Activated naive CD4-positive, alpha-beta T cell treated with anti-CD3 and anti-CD28 coated beads, Interleukin-2, amount 50 U/mL, for 72 hours (primary cell): ENCODE results near the gene CASP8AP2. TPM values are rescaled to one million over a fixed set of nuclear protein-coding genes. Genes with fewer than 3 reads are reported as not detected.
A peak's percentile ranks its signal among the peaks of the same experiment; 100 is the strongest.
"Not testable (repeated sequence)": the region's sequence is repeated elsewhere in the genome, so short reads cannot be mapped to it uniquely, and the experiment has no call there.

Experiments used
- ATAC-seq, 2 donors: fragments of 150-1000 bp; cut with Tn5 transposase; 2 replicates each; pipeline ENCODE4 v1.10.0; 2021; ENCODE audit warnings: mild to moderate bottlenecking in 2 of 2, moderate library complexity in 2 of 2
- DNase-seq, 2 donors: peaks; one replicate each; pipeline ENCODE4 v3.0.0; 2021 to 2022; ENCODE audit warnings: low spot score in 2 of 2
- H3K27ac Mint-ChIP-seq, 2 donors: one replicate each; pipeline ENCODE4 v1.8.0; 2022; ENCODE audit warnings: mild to moderate bottlenecking in 2 of 2, mixed read lengths in 2 of 2
- H3K36me3 Mint-ChIP-seq, 2 donors: one replicate each; pipeline ENCODE4 v1.8.0; 2022; ENCODE audit warnings: mixed read lengths in 2 of 2
- H3K9me3 Mint-ChIP-seq, 2 donors: one replicate each; pipeline ENCODE4 v1.8.0; 2022; ENCODE audit warnings: mixed read lengths in 2 of 2
- total RNA-seq, 2 donors: library from RNA; stranded (reverse); gene quantifications; one replicate each; pipeline ENCODE4 v1.2.3, GENCODE V29; 2022

Gene CASP8AP2
- total RNA-seq = 10 to 100 TPM; 33.7 to 37.5 TPM

DNA sequence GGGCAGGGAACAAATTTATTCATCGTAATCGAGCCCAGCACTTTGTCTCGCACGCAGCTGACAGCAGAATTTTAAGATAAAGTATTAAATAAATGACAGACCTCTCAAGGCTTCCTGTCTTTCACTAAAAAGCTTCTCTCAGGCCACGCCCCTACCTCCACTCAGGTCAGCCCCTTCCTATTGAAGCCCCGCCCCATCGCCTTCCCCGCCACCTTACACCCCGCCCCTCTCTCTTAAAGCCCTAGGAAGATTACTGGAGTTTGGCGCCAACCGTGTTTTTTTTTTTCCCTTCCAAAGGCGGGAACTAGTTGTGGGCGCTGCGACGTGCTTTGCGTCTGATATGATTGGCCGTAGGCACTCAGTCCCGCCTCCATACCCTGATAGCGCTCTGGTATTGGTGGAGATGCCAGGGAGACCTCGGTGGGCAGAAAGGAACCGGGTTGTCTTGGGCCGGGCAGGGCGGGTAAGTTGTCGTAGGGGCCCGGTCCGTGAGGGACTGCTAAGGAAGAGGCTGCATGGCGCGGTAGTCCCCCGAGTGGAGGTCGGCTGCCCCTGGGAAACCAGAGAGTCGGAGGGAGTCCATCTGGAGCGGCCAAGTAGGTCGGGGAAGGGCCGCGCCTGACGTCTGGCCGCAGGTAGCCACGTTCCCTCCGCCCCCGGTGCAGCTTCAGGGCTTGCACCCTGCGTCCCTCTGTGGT lies at the start of gene CASP8AP2:
Gene CASP8AP2 (plus strand): TSS at position 409 of the 698 bp plus-strand sequence.
- Mint-ChIP-seq H3K27ac (peak within 1 kb of the TSS; percentile 88 to 98), H3K9me3 (no peaks in the 10 kb centered on the region), H3K36me3 (peaks cover 34 to 43% of the 10 kb centered on the region in 2 donors)
- DNase-seq (peak; percentile 88 to 95), ATAC-seq (peak; percentile 98)

DNA sequence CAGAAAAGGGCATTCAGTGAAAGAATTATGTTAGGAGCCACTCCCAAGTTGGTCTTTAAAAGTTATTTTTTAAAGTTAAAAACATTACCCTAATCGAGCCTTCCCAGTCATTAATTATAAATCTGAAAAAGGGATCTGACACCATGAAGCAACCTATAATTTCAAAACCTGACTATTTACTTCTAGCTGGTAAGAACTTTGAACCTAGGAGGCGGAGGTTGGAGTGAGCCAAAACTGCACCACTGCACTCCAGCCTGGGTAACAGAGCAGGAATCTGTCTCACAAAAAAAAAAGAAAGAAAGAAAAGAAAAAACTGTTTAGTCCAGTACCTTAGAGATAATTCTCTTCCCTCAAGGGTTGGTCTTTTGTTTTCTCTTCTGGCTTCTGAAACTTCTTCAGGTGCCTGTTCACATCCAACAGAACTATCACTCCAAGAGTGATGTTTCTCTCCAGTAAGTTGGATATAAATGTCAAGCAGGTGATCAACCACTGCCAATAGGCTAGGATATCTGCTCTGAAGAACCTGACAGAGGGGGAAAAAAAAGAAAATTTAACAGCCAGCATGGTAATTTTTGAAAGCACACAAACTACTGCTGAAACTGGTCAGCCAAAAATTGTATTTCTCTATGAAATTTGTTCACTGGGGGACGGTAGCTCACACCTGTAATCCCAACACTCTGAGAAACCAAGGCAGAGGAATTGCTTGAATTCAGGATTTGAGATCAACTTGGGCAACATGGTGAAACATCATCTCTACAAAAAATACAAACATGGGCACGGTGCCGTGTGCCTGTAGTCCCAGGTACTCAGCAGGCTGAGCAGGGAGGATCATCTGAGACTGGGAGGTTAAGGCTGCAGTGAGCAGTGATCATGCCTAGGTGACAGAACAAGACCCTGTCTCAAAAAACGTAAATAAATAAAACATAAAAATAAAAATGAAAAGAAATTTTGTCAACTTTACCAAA lies 48.3 kb upstream of the CASP8AP2 start:
- Mint-ChIP-seq H3K9me3 (no peaks in the 10 kb centered on the region), H3K27ac (peak overlapping the region in 1 of 2 donors; percentile 65), H3K36me3 (peaks cover 19 to 47% of the 10 kb centered on the region in 2 donors)
- ATAC-seq = no peak
- DNase-seq = no peak

DNA sequence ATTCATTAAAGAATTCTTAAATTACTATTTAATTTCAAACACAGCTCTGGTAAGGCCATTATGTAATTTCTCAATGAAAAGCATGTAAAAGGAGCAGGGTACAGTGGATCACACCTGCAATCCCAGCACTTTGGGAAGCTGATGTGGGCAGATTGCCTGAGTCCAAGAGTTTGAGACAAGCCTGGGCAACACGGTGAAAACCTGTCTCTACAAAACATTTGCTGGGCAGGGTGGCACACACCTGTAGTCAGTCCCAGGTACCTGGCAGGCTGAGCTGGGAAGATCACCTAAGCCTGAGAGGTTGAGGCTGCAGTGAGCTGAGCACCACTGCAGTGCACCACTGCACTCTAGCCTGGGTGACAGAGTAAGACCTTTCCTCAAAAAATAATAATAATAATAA lies 47.5 kb upstream of the CASP8AP2 start:
- H3K9me3 Mint-ChIP-seq = no peaks in the 10 kb centered on the region

DNA sequence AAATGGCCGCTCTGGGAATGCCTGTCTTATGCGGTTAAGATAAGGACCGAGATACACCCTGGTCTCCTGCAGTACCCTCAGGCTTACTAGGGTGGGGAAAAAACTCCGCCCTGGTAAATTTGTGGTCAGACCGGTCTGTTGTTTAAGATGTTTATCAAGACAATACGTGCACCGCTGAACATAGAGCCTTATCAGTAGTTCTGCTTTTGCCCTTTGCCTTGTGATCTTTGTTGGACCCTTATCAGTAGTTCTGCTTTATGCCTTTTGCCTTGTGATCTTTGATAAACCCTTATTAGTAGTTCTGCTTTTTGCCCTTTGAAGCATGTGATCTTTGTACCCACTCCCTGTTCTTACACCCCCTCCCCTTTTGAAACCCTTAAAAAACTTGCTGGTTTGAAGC lies 46.4 kb upstream of the CASP8AP2 start:
- DNase-seq, H3K9me3 Mint-ChIP-seq, ATAC-seq: not testable (repeated sequence)
- peaks cover 26 to 47% of the 10 kb centered on the region in 2 donors for H3K36me3 Mint-ChIP-seq
- peak overlapping the region in 1 of 2 donors; percentile 62 for H3K27ac Mint-ChIP-seq

More for the DNA sequence above, 47.5 kb upstream of the CASP8AP2 start:
- Mint-ChIP-seq H3K27ac (no peak overlapping the region), H3K36me3 (peaks cover 19 to 47% of the 10 kb centered on the region in 2 donors)
- DNase-seq (no peak), ATAC-seq (no peak)

DNA sequence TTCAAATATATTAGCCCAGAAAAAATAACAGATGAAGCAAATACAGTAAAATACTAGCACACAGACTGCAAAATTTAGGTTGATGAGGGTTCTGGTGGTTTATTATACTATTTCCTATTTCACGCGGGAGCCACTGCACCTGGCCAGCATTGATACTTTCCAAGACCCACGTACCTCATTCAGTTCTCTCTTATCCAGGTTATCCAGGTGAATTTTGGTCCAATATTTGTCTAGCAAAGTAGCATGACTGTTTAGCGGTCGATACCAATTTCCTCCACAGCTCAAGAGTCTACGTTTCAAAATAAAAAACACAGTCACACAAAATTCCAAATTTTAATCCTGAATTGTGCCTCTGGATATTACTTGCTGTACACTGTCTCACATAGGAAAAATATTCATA lies 44.8 kb upstream of the CASP8AP2 start:
- Mint-ChIP-seq H3K27ac (no peak overlapping the region), H3K9me3 (no peaks in the 10 kb centered on the region), H3K36me3 (peaks cover 30 to 46% of the 10 kb centered on the region in 2 donors)
- DNase-seq = no peak
- ATAC-seq = no peak

- H3K27ac Mint-ChIP-seq = no peak overlapping the region
- H3K36me3 Mint-ChIP-seq = peaks cover 33 to 35% of the 10 kb centered on the region in 2 donors
- no peaks in the 10 kb centered on the region for H3K9me3 Mint-ChIP-seq
- no peak for ATAC-seq
- no peak for DNase-seq
Observed at GRCh38 chr6:89786970-89787369, 42.7 kb upstream of the CASP8AP2 start.

DNA sequence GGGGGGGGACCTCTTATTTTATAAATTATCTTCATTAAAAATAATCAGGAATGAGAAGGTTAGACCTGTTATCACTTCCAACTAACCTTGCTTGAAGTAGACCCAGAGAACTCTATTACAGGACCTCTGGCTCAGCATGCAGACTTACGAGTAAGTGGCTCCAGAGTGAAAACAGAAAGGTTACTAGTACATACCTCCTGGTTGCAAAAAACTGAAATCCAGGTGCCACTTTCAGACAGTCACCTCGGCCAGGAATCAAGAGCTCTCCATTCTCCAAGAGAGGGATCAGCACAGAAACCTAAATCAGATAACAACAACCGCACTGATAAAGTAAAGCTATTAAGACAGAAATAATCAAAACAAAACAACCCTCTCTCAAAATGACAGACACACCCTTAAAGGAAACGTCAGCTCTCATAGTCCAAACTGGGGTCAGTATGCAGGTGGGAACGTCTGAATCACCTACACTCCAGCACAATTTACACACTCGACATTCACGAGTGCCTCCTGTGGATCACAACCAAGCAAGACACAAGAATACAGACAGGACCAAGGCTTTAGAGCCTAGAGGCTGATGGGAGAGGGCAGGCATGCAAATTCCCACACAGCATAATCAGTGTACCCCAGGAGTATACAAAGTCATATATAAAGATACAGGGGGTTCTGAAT lies 41.9 kb upstream of the CASP8AP2 start:
- Mint-ChIP-seq H3K36me3 (peaks cover 33 to 35% of the 10 kb centered on the region in 2 donors), H3K27ac (peak overlapping the region; percentile 15 to 76), H3K9me3 (no peaks in the 10 kb centered on the region)
- ATAC-seq = no peak
- no peak for DNase-seq

- peaks cover 30 to 31% of the 10 kb centered on the region in 2 donors for H3K36me3 Mint-ChIP-seq
- H3K27ac Mint-ChIP-seq = peak overlapping the region in 1 of 2 donors; percentile 1
- ATAC-seq (no peak), DNase-seq (no peak)
- H3K9me3 Mint-ChIP-seq = no peaks in the 10 kb centered on the region
Observed at GRCh38 chr6:89789980-89790379, 39.7 kb upstream of the CASP8AP2 start.

GRCh38 chr6:89790403-89790802 lies 39.3 kb upstream of the CASP8AP2 start:
- Mint-ChIP-seq H3K27ac (peak overlapping the region in 1 of 2 donors; percentile 1), H3K36me3 (peaks cover 26 to 27% of the 10 kb centered on the region in 2 donors), H3K9me3 (no peaks in the 10 kb centered on the region)
- DNase-seq (no peak), ATAC-seq (no peak)

GRCh38 chr6:89792881-89793280 lies 36.8 kb upstream of the CASP8AP2 start:
- Mint-ChIP-seq H3K9me3 (no peaks in the 10 kb centered on the region), H3K27ac (peak overlapping the region in 1 of 2 donors; percentile 19), H3K36me3 (peaks cover 23 to 32% of the 10 kb centered on the region in 2 donors)
- DNase-seq (peak in 1 of 2 donors; percentile 9), ATAC-seq (peak in 1 of 2 donors; percentile 58)

DNA sequence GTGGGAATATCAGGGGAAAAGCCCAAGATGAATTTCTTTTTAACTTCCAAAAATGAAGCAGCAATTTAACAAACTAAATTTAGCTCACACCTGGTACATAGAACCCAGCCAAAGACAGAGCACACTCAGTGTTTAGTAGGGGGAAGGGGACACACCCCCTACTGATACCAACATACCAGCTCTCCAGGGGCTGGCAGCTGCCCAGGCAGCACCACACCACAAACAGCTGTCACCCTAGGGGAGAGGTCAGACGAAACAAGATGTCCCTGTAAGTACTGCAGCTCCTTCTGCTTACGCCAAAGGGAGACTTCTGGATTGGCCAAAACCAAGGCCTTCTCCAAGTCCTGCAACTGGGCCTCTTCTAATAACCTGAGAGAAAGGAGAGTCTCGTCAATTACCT lies 36.1 kb upstream of the CASP8AP2 start:
- no peaks in the 10 kb centered on the region for H3K9me3 Mint-ChIP-seq
- no peak for ATAC-seq
- peaks cover 15 to 32% of the 10 kb centered on the region in 2 donors for H3K36me3 Mint-ChIP-seq
- H3K27ac Mint-ChIP-seq = peak overlapping the region; percentile 56 to 75
- no peak for DNase-seq

DNA sequence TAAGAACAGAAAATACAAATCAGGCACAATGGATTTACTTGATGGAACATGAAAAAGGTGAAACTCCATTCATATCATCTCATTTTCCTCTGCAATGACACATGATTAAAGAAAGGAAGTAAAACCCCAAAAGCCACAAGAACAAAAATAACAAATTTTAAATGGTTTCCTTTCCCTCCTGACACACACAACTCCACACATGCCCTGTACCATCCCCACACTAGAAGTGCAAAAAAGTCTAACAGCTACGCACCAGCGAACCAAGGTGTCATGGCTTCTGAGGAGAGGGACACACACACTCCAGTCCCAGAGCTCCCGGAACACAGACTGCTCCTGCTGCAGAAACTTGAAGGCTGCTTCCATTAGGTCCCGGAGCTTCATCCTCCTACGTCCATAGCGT lies 35.4 kb upstream of the CASP8AP2 start:
- ATAC-seq = peak; percentile 86 to 92
- H3K36me3 Mint-ChIP-seq = peaks cover 15 to 28% of the 10 kb centered on the region in 2 donors
- H3K27ac Mint-ChIP-seq = peak overlapping the region; percentile 56 to 75
- H3K9me3 Mint-ChIP-seq = no peaks in the 10 kb centered on the region
- peak in 1 of 2 donors; percentile 15 for DNase-seq

DNA sequence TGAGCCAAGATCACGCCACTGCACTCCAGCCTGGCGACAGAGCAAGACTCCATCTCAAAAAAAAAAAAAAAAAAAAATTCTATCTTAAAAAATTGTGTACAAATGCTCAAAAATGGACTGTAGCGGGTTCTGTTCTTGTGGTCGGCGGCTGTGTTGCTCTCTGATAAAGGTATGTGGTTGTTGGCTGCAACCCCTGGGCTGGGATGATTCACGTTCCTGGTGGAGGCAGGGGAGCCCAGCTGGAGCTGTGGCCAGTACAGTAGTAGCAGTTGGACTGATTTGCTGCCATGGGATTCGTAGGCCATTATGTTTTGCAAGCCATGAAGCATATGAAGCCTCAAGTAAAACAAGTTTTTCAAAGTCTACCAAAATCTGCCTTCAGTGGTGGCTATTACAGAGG lies 32.4 kb upstream of the CASP8AP2 start:
- Mint-ChIP-seq H3K9me3 (no peaks in the 10 kb centered on the region), H3K27ac (peak overlapping the region in 1 of 2 donors; percentile 60), H3K36me3 (peaks cover 12 to 26% of the 10 kb centered on the region in 2 donors)
- no peak for DNase-seq
- ATAC-seq = no peak

DNA sequence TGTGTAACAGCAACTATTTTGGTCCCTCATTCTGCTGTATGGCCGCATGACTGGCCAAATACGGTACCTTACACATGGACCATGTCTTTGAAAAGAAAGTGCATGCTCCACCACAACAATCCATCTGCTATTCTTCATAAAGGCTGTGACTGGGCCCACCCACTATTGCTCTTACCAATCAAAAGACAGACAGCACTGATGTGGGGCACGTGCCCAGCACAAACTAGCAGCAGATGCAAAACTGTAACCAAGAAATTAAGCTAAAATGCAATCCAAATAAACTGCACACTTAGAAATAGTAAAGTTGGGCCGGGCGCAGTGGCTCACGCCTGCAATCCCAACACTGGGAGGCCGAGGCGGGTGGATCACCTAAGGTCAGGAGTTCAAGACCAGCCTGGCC lies 30.6 kb upstream of the CASP8AP2 start:
- DNase-seq (no peak), ATAC-seq (no peak)
- H3K36me3 Mint-ChIP-seq = peaks cover 5 to 13% of the 10 kb centered on the region in 2 donors
- peak overlapping the region in 1 of 2 donors; percentile 4 for H3K27ac Mint-ChIP-seq
- H3K9me3 Mint-ChIP-seq = no peaks in the 10 kb centered on the region

DNA sequence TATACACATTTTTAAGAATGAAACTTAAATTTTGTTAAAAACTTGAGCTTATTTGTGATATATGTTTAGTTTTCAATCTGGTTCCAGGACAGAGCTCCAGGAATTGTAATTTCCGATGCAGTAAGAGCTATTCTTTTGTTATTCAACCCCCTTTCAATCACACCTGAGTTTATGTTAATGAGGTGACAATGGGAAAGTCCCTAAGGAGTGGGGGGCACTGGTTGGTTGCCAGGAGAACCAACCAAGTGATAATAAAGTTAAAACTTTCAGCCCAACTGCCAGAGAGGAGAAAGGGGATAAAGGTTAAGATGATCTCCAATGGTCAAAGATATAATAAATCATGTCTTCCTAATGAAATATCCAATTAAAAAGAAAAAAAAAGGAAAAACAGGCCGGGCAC lies 29.9 kb upstream of the CASP8AP2 start:
- ATAC-seq (no peak), DNase-seq (no peak)
- peak overlapping the region in 1 of 2 donors; percentile 4 for H3K27ac Mint-ChIP-seq
- no peaks in the 10 kb centered on the region for H3K9me3 Mint-ChIP-seq
- H3K36me3 Mint-ChIP-seq = peaks cover 5 to 12% of the 10 kb centered on the region in 2 donors

DNA sequence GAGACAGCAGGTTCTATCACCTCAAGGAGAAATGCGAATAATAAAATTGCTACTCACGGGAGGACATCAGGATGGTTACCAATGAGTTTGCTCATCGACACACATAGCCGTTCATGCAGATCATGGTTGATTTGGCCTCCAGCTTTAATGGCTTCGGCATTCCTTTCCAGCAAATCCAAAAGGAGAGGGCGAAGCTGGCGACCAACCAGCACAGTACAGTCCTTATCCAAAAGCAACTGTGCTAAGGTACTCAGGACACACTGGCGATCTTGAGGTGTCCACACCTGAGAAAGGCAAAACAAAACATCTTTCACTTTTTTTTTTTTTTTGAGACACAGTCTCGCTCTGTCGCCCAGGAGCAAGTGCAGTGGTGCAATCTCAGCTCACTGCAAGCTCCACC lies 26.4 kb upstream of the CASP8AP2 start:
- H3K36me3 Mint-ChIP-seq = no peaks in the 10 kb centered on the region
- H3K27ac Mint-ChIP-seq = no peak overlapping the region
- no peaks in the 10 kb centered on the region for H3K9me3 Mint-ChIP-seq
- ATAC-seq = no peak
- DNase-seq = no peak
